Measurements from ENCODE around the gene PUM1. TPM values are rescaled to one million over a fixed set of nuclear protein-coding genes. Genes with fewer than 3 reads are reported as not detected.

The PUM1 gene
- total RNA-seq, 4 donors from 2014 or later: 71.7 to 112 (median 83.0) TPM

DNA sequence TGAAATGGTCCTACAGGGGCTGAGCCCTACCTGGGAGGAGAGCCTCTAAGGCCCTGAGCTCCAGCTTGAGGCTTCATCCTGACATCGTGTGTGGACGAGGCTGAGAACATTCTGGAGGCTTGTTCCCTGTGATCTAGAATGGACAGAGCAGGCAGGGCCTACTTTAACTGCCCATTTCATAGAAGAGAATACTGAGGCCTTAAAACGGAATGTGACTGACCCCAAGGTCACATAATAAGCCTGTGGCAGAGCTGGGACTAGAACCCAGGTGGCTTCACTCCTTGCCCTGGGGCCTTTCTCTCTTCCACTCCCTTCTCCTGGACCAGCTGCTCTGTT, 151.0 kb downstream of the PUM1 start:
- Histone ChIP-seq H3K4me3 (no peak overlapping the region), H3K27me3 (no peaks in the 10 kb centered on the region), H3K9me3 (no peaks in the 10 kb centered on the region), H3K27ac (replicated peaks in 1 of 4) (no peak overlapping the region), H3K36me3 (no peaks in the 10 kb centered on the region), H3K4me1 (peaks cover 4 to 15% (median 13%) of the 10 kb centered on the region in 4 donors)
- WGBS: 88% methylated on average over 3 of the region's 3 CpGs
- TF ChIP-seq POLR2A (IDR thresholded peaks at IDR 0.05; ENCODE audit: low read depth): no peak
- TF ChIP-seq POLR2AphosphoS5 (IDR thresholded peaks at IDR 0.05): no peak
- TF ChIP-seq, protein P1, sequence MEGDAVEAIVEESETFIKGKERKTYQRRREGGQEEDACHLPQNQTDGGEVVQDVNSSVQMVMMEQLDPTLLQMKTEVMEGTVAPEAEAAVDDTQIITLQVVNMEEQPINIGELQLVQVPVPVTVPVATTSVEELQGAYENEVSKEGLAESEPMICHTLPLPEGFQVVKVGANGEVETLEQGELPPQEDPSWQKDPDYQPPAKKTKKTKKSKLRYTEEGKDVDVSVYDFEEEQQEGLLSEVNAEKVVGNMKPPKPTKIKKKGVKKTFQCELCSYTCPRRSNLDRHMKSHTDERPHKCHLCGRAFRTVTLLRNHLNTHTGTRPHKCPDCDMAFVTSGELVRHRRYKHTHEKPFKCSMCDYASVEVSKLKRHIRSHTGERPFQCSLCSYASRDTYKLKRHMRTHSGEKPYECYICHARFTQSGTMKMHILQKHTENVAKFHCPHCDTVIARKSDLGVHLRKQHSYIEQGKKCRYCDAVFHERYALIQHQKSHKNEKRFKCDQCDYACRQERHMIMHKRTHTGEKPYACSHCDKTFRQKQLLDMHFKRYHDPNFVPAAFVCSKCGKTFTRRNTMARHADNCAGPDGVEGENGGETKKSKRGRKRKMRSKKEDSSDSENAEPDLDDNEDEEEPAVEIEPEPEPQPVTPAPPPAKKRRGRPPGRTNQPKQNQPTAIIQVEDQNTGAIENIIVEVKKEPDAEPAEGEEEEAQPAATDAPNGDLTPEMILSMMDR (IDR thresholded peaks at IDR 0.05): no peak
- no peak for TF ChIP-seq EP300 (IDR thresholded peaks at IDR 0.05)
- intact Hi-C loops (cut with DNase I): loop anchor here (5.0 kb wide), 1 partner anchor 132 kb away; no protein-coding TSS in a partner anchor
- no peak for DNase-seq (ENCODE audit: extremely low spot score)

GRCh38 chr1:30912913-30913652, 152.4 kb downstream of the PUM1 start:
- Histone ChIP-seq H3K9me3 (no peaks in the 10 kb centered on the region), H3K36me3 (no peaks in the 10 kb centered on the region), H3K4me1 (peaks cover 9 to 24% (median 22%) of the 10 kb centered on the region in 4 donors), H3K27ac (replicated peaks in 1 of 4) (peak overlapping the region; percentile 17 to 37 (median 20)), H3K4me3 (no peak overlapping the region), H3K27me3 (no peaks in the 10 kb centered on the region)
- intact Hi-C loops (cut with DNase I): loop anchor here (5.0 kb wide), 1 partner anchor 131 kb away; no protein-coding TSS in a partner anchor
- no peak for DNase-seq (ENCODE audit: extremely low spot score)
- TF ChIP-seq, protein P1 (IDR thresholded peaks at IDR 0.05): no peak
- TF ChIP-seq POLR2AphosphoS5 (IDR thresholded peaks at IDR 0.05) (no peak), POLR2A (IDR thresholded peaks at IDR 0.05; ENCODE audit: low read depth) (no peak), EP300 (IDR thresholded peaks at IDR 0.05) (no peak)
- 83% methylated on average over 5 of the region's 10 CpGs for WGBS

DNA sequence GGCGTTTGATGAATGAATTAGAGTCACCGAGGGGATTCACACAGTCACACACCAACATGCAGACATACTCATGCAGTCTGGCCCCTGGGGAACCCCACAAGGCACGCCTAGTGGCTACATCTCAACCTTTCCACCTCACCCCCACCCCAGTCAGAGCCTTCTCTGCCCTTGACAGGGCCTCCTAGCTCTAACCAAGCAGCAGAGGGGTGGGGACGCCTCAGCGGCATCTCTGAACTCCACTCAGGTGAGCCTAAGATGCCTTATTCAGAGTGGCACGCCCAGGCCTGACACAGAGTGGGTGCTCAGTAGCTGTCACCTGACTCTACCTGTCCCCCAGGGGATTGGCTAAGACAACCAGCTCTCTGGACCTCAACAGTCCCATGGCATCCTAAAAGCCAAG, 153.3 kb downstream of the PUM1 start:
- no peak for DNase-seq (ENCODE audit: extremely low spot score)
- H3K4me1 ChIP-seq: peaks cover 9 to 32% (median 30%) of the 10 kb centered on the region in 4 donors
- H3K27ac ChIP-seq (replicated peaks in 1 of 4): no peak overlapping the region
- intact Hi-C loops (cut with DNase I): loop anchor here (5.0 kb wide), 1 partner anchor 130 kb away; no protein-coding TSS in a partner anchor
- H3K4me3 ChIP-seq: no peak overlapping the region
- H3K36me3 ChIP-seq: no peaks in the 10 kb centered on the region
- TF ChIP-seq EP300 (IDR thresholded peaks at IDR 0.05) (no peak), POLR2AphosphoS5 (IDR thresholded peaks at IDR 0.05) (no peak), POLR2A (IDR thresholded peaks at IDR 0.05; ENCODE audit: low read depth) (no peak)
- TF ChIP-seq, protein P1 (IDR thresholded peaks at IDR 0.05): no peak
- no peaks in the 10 kb centered on the region for H3K27me3 ChIP-seq
- H3K9me3 ChIP-seq: no peaks in the 10 kb centered on the region
- 88% methylated on average over 6 of the region's 6 CpGs for WGBS

DNA sequence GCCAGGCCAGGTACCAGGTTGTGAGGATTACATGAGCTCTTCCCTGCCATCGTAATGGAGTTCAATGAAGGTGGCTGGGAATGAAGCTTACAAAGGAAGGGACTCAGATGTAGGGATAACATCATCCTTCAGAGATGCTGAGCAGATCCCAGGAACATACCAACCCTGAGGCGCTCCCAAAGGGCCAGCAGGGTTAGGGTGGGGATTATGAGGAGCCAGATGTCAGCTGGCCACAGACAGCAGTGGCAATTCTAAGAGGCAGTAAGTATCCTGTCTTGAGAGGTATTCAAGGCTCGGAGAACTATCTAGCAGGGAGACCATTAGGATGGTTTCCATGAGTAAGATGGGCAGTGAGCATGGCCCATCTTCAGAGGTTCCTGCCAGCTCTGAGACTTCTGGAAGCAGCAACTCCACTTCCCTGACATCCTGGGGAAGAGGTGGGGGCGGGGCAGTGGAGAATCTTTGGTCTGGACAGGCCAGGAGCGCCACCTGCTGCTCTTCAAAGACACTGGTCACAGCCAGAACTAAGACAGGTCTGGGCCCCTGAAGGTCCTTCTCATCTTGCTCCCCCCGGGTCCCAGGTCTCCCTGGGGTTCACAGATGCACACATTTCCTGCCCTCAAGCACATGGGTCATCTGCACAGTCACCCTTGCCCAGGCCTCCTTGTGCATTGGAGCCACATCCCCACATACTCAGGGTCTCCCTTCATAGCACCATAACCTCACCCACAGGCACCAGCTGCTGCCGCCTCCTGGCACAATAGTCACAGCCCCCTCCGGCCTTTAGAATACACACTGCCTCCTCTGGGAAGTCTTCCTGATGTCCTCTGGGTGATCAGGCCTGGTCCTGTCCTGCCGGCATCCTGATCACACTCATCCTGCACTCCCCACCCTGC, 154.2 kb downstream of the PUM1 start:
- Histone ChIP-seq H3K27me3 (no peaks in the 10 kb centered on the region), H3K4me3 (no peak overlapping the region), H3K9me3 (no peaks in the 10 kb centered on the region), H3K4me1 (peaks cover 18 to 41% (median 40%) of the 10 kb centered on the region in 4 donors), H3K27ac (replicated peaks in 1 of 4) (peak overlapping the region in 3 of 4 donors; percentile 31 to 38 (median 32)), H3K36me3 (no peaks in the 10 kb centered on the region)
- TF ChIP-seq POLR2AphosphoS5 (IDR thresholded peaks at IDR 0.05) (peak; percentile 12 to 64), POLR2A (IDR thresholded peaks at IDR 0.05; ENCODE audit: low read depth) (no peak), EP300 (IDR thresholded peaks at IDR 0.05) (no peak)
- TF ChIP-seq, protein P1 (IDR thresholded peaks at IDR 0.05): peak; percentile 89 to 94 (median 93)
- 70% methylated on average over 5 of the region's 9 CpGs for WGBS
- DNase-seq (ENCODE audit: extremely low spot score): no peak
- intact Hi-C loops (cut with DNase I): loop anchor here (1.0 to 5.0 kb wide), 2 partner anchors 110 to 129 kb away; no protein-coding TSS in a partner anchor

Data from esophagus muscularis mucosa (tissue), 4 donors.